ENCODE measurements around the gene CFAP46.

- TF ChIP-seq POLR2A (IDR thresholded peaks at IDR 0.05) (no peak), CTCF (IDR thresholded peaks at IDR 0.05) (no peak)
Measured at GRCh38 chr10:132868995-132869394, 73.4 kb downstream of the CFAP46 start.

All from adrenal gland (tissue), 5 donors.